Lung (tissue), 12 donors: ENCODE results near the gene P2RX4. TPM values are rescaled to one million over a fixed set of nuclear protein-coding genes. Genes with fewer than 3 reads are reported as not detected.

Experiments
- ATAC-seq: fragments of 200-7000 bp; cut with Tn5 transposase; one replicate; pipeline ENCODE4 v1.9.1; 2020; ENCODE audit warnings: moderate number of reproducible peaks; ENCODE audit not compliant: insufficient read depth, low FRiP score
- DNase-seq, 3 donors: peaks; one replicate each; pipeline ENCODE4 v3.0.0-alpha.2; 2013 to 2017
- H3K27ac ChIP-seq, 2 donors: one replicate each; pipeline ENCODE4 v1.5.1; 2013; ENCODE audit warnings: mild to moderate bottlenecking in 2 of 2, moderate library complexity in 2 of 2, control low read depth in 1 of 2, inconsistent platforms in 1 of 2, low read depth in 1 of 2, low read length in 1 of 2
- H3K27me3 ChIP-seq, 3 donors: one replicate each; pipeline ENCODE4 v1.5.1; 2013; ENCODE audit warnings: low read length in 2 of 3; ENCODE audit not compliant: control insufficient read depth in 3 of 3, insufficient read depth in 3 of 3
- H3K36me3 ChIP-seq, 4 donors: one replicate each; pipeline ENCODE4 v1.5.1; 2013; ENCODE audit warnings: low read length in 4 of 4, mild to moderate bottlenecking in 1 of 4, moderate library complexity in 1 of 4; ENCODE audit not compliant: control insufficient read depth in 4 of 4, insufficient read depth in 4 of 4
- H3K4me1 ChIP-seq, 5 donors: one replicate each; pipeline ENCODE4 v1.5.1; 2013; ENCODE audit warnings: low read length in 5 of 5, mild to moderate bottlenecking in 2 of 5, moderate library complexity in 1 of 5; ENCODE audit not compliant: control insufficient read depth in 5 of 5, insufficient read depth in 5 of 5
- H3K4me3 ChIP-seq: one replicate; pipeline ENCODE4 v1.5.1; 2013; ENCODE audit warnings: mild to moderate bottlenecking, control low read depth, moderate library complexity
- H3K9ac ChIP-seq, 2 donors: one replicate each; pipeline ENCODE4 v1.5.1; 2013; ENCODE audit warnings: low read length in 2 of 2, control low read depth in 1 of 2; ENCODE audit not compliant: insufficient read depth in 1 of 2
- H3K9me3 ChIP-seq, 4 donors: one replicate each; pipeline ENCODE4 v1.5.1; 2013; ENCODE audit warnings: low read length in 3 of 4, mild to moderate bottlenecking in 1 of 4, moderate library complexity in 1 of 4; ENCODE audit not compliant: control insufficient read depth in 4 of 4, insufficient read depth in 3 of 4
- WGBS, 2 donors: extraction: QIAGEN DNeasy Blood & Tissue Kit; methylation state at CpG; one replicate each; pipeline ENCODE4 v1.1.7; 2013; 5-methylcytosine and 5-hydroxymethylcytosine counted together
- polyA plus RNA-seq, 2 donors: library from polyadenylated mRNA; stranded (reverse); fragments of 200-250 nt; gene quantifications; one replicate each; pipeline ENCODE4 v1.2.1, GENCODE V29; 2013
- total RNA-seq, 2 donors: library from RNA; depleted of rRNA in 1 of 2; stranded (reverse); fragments of >200 nt in 1 of 2; gene quantifications; one replicate each; pipeline ENCODE4 v1.2.1, GENCODE V29; 2014 to 2021
- TF ChIP-seq, protein P1 (sequence below): IDR thresholded peaks from 2 replicates; pipeline ENCODE4 v1.5.1; 2012; ENCODE audit warnings: mild to moderate bottlenecking; ENCODE audit errors: control extremely low read depth, extremely low read depth
- donor health status: control.
- donor health status: control.
- donor health status: Bipolar disorder and iron deficiency.
- donor health status: healthy.
- donor health status: DM: yes; HTN: yes; CAD: no.

Gene P2RX4
- total and polyA plus RNA-seq, 4 donors, result 29.5 to 60.4 (median 46.4) TPM

GRCh38 chr12:121218588-121219352 lies 8.8 kb downstream of the P2RX4 start:
- DNase-seq, result no peak
- peaks cover 0 to 24% (median 6%) of the 10 kb centered on the region in 4 donors for H3K36me3 ChIP-seq
- H3K27me3 ChIP-seq, result no peaks in the 10 kb centered on the region
- no peak overlapping the region for H3K27ac ChIP-seq
- no peak for ATAC-seq
- TF ChIP-seq, protein P1, sequence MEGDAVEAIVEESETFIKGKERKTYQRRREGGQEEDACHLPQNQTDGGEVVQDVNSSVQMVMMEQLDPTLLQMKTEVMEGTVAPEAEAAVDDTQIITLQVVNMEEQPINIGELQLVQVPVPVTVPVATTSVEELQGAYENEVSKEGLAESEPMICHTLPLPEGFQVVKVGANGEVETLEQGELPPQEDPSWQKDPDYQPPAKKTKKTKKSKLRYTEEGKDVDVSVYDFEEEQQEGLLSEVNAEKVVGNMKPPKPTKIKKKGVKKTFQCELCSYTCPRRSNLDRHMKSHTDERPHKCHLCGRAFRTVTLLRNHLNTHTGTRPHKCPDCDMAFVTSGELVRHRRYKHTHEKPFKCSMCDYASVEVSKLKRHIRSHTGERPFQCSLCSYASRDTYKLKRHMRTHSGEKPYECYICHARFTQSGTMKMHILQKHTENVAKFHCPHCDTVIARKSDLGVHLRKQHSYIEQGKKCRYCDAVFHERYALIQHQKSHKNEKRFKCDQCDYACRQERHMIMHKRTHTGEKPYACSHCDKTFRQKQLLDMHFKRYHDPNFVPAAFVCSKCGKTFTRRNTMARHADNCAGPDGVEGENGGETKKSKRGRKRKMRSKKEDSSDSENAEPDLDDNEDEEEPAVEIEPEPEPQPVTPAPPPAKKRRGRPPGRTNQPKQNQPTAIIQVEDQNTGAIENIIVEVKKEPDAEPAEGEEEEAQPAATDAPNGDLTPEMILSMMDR, result no peak
- 93% methylated on average over 18 of the region's 18 CpGs for WGBS, 2 donors
- H3K4me3 ChIP-seq, result no peak overlapping the region
- no peaks in the 10 kb centered on the region for H3K9me3 ChIP-seq
- peaks cover 0 to 5% (median 0%) of the 10 kb centered on the region in 5 donors for H3K4me1 ChIP-seq
- H3K9ac ChIP-seq, result no peak overlapping the region

- Histone ChIP-seq H3K27ac (no peak overlapping the region), H3K4me1 (peaks cover 0 to 5% (median 0%) of the 10 kb centered on the region in 5 donors), H3K9me3 (no peaks in the 10 kb centered on the region), H3K36me3 (peaks cover 0 to 28% (median 8%) of the 10 kb centered on the region in 4 donors), H3K9ac (no peak overlapping the region), H3K4me3 (no peak overlapping the region), H3K27me3 (no peaks in the 10 kb centered on the region)
- TF ChIP-seq, protein P1, result no peak
- no peak for ATAC-seq
- DNase-seq, result no peak
- 95 to 99% methylated on average over 3 of the region's 3 CpGs for WGBS, 2 donors
Measured at GRCh38 chr12:121219353-121219986, 9.5 kb downstream of the P2RX4 start.

- WGBS, 2 donors, result 67 to 85% methylated on average over 10 of the region's 10 CpGs
- Histone ChIP-seq H3K9me3 (no peaks in the 10 kb centered on the region), H3K27ac (no peak overlapping the region), H3K4me1 (no peaks in the 10 kb centered on the region), H3K9ac (no peak overlapping the region), H3K4me3 (no peak overlapping the region), H3K36me3 (peaks cover 0 to 28% (median 9%) of the 10 kb centered on the region in 4 donors), H3K27me3 (no peaks in the 10 kb centered on the region)
- TF ChIP-seq, protein P1, result no peak
- ATAC-seq (no peak), DNase-seq (no peak)
Measured at GRCh38 chr12:121222847-121223246, 12.9 kb downstream of the P2RX4 start.
